Activated naive CD4-positive, alpha-beta T cell treated with anti-CD3 and anti-CD28 coated beads, Interleukin-2, amount 50 U/mL, for 24 hours (primary cell): ENCODE data around the gene GPR87.

Experiments used
- H3K27ac Mint-ChIP-seq: one replicate; pipeline ENCODE4 v1.8.0; 2021; ENCODE audit warnings: mild to moderate bottlenecking, mixed read lengths
- H3K27me3 Mint-ChIP-seq: one replicate; pipeline ENCODE4 v1.8.0; 2021; ENCODE audit warnings: mixed read lengths
- H3K36me3 Mint-ChIP-seq: one replicate; pipeline ENCODE4 v1.8.0; 2021; ENCODE audit warnings: mixed read lengths
- H3K4me1 Mint-ChIP-seq: one replicate; pipeline ENCODE4 v1.8.0; 2021; ENCODE audit warnings: mixed read lengths
- H3K4me3 Mint-ChIP-seq: one replicate; pipeline ENCODE4 v1.8.0; 2021; ENCODE audit warnings: mild to moderate bottlenecking, mixed read lengths
- H3K9me3 Mint-ChIP-seq: one replicate; pipeline ENCODE4 v1.8.0; 2021; ENCODE audit warnings: mixed read lengths

Gene GPR87

DNA sequence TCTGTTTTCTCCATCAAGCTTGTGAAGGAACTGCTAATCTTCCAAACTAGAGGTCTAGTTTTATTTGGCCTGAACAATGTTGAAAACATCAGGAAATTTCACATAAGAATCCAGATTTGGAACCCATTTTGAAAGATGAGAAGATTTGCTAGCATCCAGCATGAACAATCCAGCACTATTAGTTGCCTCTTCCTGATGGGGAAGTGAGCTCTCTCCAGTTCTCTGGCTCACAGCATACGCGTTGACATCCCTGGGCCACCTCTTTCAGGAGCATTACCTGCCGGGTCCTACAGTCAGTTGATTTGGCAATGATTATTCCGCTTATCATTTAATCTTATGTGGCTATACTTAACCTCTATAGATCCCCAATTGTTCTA, 10.9 kb downstream of the GPR87 start:
- Mint-ChIP-seq H3K4me3 (peak overlapping the region; percentile 1), H3K27ac (peak overlapping the region; percentile 84), H3K9me3 (no peaks in the 10 kb centered on the region), H3K27me3 (peaks cover under 1% of the 10 kb centered on the region), H3K4me1 (peaks cover 28% of the 10 kb centered on the region), H3K36me3 (no peaks in the 10 kb centered on the region)

DNA sequence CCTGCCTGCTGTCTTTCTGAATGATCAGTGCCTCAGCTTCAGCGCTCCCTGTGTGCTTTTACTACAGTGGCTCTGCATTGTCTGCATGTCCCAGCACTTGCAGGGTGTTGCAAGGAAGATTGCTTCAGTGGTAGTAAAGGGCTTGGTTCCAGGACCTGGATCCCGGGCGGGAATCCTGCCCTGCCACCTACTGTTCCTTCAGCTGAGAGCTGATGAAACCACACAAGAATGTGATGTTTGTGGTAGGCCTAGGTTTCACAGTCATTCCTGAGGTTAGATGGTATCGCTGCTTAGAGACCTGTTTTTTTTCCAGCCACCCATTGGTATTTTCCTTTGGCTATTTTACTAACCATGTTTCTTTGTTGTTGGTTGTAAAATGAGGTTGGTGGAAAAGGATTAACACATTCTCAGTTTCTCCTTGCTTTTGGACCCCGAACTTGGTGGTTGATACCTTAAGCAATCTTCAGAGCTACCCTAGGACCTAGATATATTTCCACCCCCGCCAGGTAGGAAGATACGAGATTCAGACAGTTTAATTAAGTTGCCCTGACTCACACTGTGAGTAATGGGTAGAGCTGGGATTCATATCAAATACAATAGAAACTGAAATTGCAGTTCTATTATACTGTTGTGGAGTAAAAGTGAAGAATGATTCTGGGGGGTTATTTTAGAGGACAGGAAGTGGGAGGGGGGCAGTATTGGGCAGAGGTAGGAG, 11.4 kb downstream of the GPR87 start:
- H3K27ac Mint-ChIP-seq = peak overlapping the region; percentile 84
- H3K9me3 Mint-ChIP-seq = no peaks in the 10 kb centered on the region
- no peaks in the 10 kb centered on the region for H3K36me3 Mint-ChIP-seq
- H3K4me1 Mint-ChIP-seq = peaks cover 28% of the 10 kb centered on the region
- peaks cover 4% of the 10 kb centered on the region for H3K27me3 Mint-ChIP-seq
- H3K4me3 Mint-ChIP-seq = peak overlapping the region; percentile 1

DNA sequence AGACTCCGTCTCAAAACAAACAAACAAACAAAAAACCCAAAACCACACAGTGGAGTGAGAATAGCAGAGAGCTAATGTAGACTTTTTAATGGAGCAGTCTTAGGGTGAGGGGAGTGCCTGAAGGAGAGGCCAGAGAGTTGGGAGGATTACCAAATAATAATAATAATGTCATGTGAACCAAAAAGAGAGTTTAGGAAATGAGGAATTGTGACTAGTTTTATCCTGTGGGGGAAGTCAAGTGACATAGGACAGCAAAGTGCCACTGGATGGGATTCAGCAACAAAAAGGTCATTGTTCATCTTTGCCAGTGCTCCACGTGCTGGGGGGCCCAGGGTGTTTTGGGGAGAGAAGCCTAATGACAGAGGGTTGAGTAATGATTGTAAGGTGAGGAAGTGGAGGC, 12.9 kb downstream of the GPR87 start:
- Mint-ChIP-seq H3K27me3 (peaks cover 5% of the 10 kb centered on the region), H3K27ac (peak overlapping the region; percentile 31), H3K36me3 (no peaks in the 10 kb centered on the region), H3K9me3 (no peaks in the 10 kb centered on the region), H3K4me3 (peak overlapping the region; percentile 51), H3K4me1 (peaks cover 28% of the 10 kb centered on the region)

DNA sequence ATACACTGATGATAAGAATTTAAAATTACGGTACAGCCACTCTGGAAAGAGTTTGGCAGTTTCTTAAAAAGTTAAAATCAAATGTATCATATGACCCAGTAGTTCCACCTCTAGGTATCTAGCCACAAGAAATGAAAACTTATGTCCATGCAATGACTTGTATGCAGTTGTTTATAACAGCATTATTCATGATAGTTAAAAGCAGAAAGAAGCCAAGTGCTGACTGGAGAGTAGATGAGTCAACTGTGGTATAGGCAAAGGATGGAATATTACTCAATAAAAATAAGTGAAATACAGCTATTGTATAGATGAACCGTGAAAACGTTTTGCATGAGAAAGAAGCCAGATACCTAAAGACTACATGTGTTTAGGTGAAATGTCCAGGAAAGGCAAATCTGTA, 14.8 kb downstream of the GPR87 start:
- Mint-ChIP-seq H3K27ac (no peak overlapping the region), H3K4me3 (no peak overlapping the region), H3K9me3 (no peaks in the 10 kb centered on the region), H3K36me3 (no peaks in the 10 kb centered on the region), H3K27me3 (peaks cover 7% of the 10 kb centered on the region), H3K4me1 (peaks cover 23% of the 10 kb centered on the region)

DNA sequence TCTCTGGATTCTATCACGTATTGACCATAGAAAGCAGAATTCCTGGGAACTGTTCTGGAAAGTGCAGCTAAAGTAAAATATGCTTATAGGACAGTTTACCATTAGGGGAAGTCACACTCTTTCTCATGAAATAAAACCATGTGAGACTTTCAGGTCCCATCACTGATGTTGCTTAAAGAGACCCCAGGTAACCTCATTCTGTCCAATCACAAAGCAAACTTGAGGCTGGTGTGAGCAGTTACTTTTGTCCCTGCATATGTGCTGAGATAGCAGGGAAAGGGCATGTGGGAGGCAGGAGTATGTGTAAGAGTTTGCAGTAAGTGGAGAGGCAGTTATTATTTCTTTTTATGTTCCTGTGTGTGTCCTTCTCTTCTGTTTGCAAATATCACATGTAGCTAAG, 16.1 kb downstream of the GPR87 start:
- Mint-ChIP-seq H3K36me3 (no peaks in the 10 kb centered on the region), H3K4me3 (no peak overlapping the region), H3K4me1 (peaks cover 12% of the 10 kb centered on the region), H3K27ac (no peak overlapping the region), H3K27me3 (peaks cover 7% of the 10 kb centered on the region), H3K9me3 (no peaks in the 10 kb centered on the region)

DNA sequence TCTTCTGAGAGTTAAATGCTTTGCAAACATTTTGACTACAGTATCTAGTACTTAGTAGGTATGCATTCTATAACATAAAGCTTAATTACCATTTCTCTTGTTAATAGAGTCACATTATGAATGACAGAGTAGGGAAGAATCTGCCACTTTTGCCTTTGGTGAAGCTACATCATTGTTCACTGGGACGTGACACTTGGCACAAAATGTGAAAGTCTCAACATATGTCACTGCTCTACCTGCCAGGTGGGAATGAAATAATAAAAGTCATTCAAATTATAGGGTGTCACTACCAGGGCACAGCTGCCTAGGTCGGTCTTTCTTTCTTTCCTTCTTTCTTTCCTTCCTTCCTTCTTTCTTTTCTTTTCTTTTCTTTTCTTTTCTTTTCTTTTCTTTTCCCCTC, 17.6 kb downstream of the GPR87 start:
- peaks cover 4% of the 10 kb centered on the region for H3K4me1 Mint-ChIP-seq
- H3K9me3 Mint-ChIP-seq = no peaks in the 10 kb centered on the region
- no peak overlapping the region for H3K27ac Mint-ChIP-seq
- peaks cover 7% of the 10 kb centered on the region for H3K27me3 Mint-ChIP-seq
- H3K36me3 Mint-ChIP-seq = no peaks in the 10 kb centered on the region
- H3K4me3 Mint-ChIP-seq = no peak overlapping the region

DNA sequence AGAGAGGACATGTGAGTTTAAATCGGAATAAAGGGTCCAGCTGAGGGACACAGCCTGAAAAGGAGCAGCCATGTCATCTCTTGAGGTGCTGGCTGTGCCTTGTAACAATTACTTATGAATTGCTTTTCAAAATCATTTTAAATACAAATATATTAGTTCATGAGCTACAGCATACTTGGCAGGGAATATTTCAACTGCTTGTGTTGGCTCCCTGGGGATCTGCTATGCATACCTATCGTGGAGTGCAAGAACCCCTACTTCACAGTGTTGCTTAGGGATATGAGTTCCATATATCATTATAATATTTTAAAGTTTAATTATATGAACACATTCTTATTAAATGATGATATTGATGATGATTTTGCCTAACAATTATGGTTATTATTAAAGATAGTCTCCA, 19.2 kb downstream of the GPR87 start:
- H3K4me1 Mint-ChIP-seq = no peaks in the 10 kb centered on the region
- no peak overlapping the region for H3K27ac Mint-ChIP-seq
- peaks cover 11% of the 10 kb centered on the region for H3K27me3 Mint-ChIP-seq
- no peaks in the 10 kb centered on the region for H3K9me3 Mint-ChIP-seq
- no peak overlapping the region for H3K4me3 Mint-ChIP-seq
- H3K36me3 Mint-ChIP-seq = no peaks in the 10 kb centered on the region

DNA sequence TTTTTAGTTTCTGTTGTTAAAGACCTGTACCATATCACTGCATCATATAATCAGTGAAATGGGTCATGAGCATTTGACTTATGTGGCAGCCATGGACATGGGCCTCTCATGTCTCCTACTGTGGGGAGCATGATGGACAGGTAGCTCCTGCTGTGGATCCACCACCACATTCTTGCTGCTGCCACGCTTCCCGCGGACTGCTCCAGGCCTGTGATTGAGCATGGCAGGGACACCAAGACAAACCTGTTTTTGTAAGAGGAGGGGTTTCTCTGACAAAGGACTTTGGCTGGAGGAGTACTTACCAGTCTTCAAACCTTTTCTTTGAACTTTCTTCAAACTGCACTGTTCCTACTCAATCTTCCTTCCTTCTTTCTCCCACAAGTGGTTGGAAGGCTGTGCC, 20.4 kb downstream of the GPR87 start:
- Mint-ChIP-seq H3K4me3 (no peak overlapping the region), H3K9me3 (no peaks in the 10 kb centered on the region), H3K36me3 (no peaks in the 10 kb centered on the region), H3K4me1 (no peaks in the 10 kb centered on the region), H3K27ac (no peak overlapping the region), H3K27me3 (peaks cover 11% of the 10 kb centered on the region)

DNA sequence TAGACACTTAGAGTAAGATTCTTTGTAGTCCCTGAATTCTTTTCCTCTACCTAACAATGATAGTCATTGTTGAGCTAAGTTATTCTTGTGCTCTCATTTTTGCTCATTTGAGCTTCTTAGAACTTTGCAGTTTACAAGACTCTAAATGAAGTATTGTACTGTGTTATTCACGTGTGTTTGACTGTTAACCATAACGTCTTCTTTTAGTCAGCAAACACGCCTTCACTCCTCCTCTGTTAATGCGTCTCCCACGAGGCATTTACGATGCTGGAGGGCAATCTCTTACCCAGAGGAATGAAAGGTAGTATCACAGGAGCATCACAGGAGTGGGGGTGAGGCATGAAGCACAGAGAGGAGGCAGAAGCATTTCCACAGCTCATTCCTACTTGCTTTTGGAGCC, 23.5 kb downstream of the GPR87 start:
- H3K36me3 Mint-ChIP-seq = no peaks in the 10 kb centered on the region
- H3K27me3 Mint-ChIP-seq = peaks cover 4% of the 10 kb centered on the region
- no peak overlapping the region for H3K27ac Mint-ChIP-seq
- no peaks in the 10 kb centered on the region for H3K9me3 Mint-ChIP-seq
- H3K4me1 Mint-ChIP-seq = no peaks in the 10 kb centered on the region
- no peak overlapping the region for H3K4me3 Mint-ChIP-seq

DNA sequence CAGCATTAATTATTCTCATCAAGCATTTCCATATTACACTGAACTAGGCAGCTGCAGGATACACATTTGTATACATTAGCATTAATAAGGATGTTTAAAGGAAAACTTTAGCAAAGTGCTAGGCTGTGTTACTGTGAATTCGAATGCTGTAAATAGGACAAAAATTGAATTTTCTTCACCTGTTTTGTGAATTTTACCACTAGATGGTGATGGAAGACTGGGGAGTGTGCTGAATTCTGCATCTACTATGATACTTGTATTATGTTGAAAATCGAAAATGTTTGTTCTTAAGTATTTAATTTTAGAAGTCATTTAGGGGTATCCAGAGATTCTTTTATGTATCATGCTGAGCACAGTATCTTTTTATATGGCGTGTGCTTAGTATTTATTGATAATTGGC, 25.9 kb downstream of the GPR87 start:
- no peaks in the 10 kb centered on the region for H3K9me3 Mint-ChIP-seq
- H3K4me3 Mint-ChIP-seq = no peak overlapping the region
- peaks cover 4% of the 10 kb centered on the region for H3K27me3 Mint-ChIP-seq
- H3K27ac Mint-ChIP-seq = no peak overlapping the region
- no peaks in the 10 kb centered on the region for H3K4me1 Mint-ChIP-seq
- no peaks in the 10 kb centered on the region for H3K36me3 Mint-ChIP-seq

DNA sequence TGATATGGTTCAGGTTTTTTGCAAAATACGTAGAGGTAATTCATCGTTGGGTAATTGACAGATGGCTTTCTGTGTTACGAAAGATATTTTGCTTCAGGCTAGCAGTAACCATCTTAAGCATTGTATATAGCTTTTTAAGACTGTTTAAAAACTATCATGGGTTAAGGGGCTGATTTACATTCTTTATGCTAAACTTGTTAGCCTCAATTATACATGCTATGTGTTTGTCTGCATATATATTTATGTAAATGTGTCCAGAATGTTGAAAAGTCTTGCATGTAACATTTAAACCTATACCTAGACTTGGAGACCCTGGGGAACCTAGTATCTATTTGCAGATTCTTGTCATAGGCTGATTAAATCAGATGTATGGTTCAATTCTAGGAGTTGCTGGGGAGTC, 27.2 kb downstream of the GPR87 start:
- no peak overlapping the region for H3K27ac Mint-ChIP-seq
- peaks cover 4% of the 10 kb centered on the region for H3K27me3 Mint-ChIP-seq
- H3K4me1 Mint-ChIP-seq = no peaks in the 10 kb centered on the region
- no peak overlapping the region for H3K4me3 Mint-ChIP-seq
- no peaks in the 10 kb centered on the region for H3K9me3 Mint-ChIP-seq
- H3K36me3 Mint-ChIP-seq = no peaks in the 10 kb centered on the region

DNA sequence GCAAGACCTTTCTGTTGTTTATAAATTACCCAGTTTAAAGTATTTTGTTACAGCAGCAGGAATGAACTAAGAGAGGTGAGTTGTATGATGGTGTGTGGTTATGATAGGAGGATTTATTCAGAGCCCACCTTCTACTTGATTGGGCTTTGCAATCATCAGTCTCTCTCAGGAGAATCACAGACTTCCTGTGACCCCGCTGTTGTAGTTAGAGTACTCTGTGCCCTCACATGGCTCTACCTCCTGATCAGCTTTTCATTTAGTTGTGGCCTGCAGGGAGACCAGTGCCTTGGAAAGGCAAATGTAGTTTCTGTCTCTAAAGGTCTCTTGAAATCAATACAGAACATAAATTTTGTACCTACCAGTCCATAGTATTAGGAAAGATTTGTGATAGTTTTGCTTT, 30.7 kb downstream of the GPR87 start:
- H3K4me1 Mint-ChIP-seq = peaks cover 5% of the 10 kb centered on the region
- no peaks in the 10 kb centered on the region for H3K36me3 Mint-ChIP-seq
- H3K27me3 Mint-ChIP-seq = no peaks in the 10 kb centered on the region
- no peak overlapping the region for H3K4me3 Mint-ChIP-seq
- H3K9me3 Mint-ChIP-seq = no peaks in the 10 kb centered on the region
- no peak overlapping the region for H3K27ac Mint-ChIP-seq

DNA sequence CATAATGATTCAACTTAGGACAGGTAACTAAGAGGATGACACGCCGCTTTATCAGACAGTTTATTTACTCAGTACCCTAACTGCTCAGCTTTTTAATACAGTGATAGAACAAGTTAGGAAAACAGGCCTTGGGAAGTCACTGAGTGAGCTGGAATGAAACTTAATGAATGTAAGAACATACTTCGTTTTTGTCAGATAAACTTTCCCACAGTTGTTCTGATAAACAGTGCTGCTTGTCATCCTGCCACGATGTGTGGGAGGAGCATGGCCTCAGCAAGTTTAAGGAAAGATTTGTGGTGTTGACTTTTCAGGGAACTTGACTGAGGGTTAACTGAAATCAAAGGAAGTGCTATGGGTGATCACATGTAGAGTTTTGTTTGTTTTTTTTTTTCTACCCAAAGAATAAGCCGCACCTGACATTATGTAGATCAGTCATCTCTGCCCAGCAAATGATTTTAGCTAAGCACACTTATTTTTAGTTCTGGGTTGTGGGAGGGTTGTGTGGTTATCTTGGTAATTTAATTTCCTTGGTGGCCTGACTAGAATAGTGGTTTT, 32.6 kb downstream of the GPR87 start:
- H3K4me1 Mint-ChIP-seq = peaks cover 5% of the 10 kb centered on the region
- H3K9me3 Mint-ChIP-seq = no peaks in the 10 kb centered on the region
- H3K4me3 Mint-ChIP-seq = no peak overlapping the region
- no peaks in the 10 kb centered on the region for H3K36me3 Mint-ChIP-seq
- no peak overlapping the region for H3K27ac Mint-ChIP-seq
- H3K27me3 Mint-ChIP-seq = no peaks in the 10 kb centered on the region

DNA sequence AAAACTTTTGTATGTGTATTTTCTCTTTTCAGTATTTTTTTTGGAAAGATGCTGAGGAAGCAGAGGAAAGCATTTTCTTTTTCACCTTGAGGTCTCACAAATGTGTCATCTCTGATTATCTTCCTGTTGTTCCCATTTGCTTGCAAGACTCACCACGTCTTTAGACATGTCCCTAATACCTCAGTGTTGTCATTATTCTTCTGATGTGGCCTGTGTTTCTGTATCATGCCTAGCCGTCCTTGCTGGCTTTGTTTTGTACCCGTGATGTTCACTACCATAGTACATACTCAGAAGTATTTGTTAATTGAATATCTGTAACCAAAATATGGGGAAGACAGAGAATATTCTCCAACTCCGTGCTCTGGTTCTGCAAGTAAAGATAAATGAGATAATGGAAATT, 33.2 kb downstream of the GPR87 start:
- Mint-ChIP-seq H3K27ac (no peak overlapping the region), H3K9me3 (no peaks in the 10 kb centered on the region), H3K4me3 (no peak overlapping the region), H3K36me3 (no peaks in the 10 kb centered on the region), H3K4me1 (peaks cover 10% of the 10 kb centered on the region), H3K27me3 (no peaks in the 10 kb centered on the region)

DNA sequence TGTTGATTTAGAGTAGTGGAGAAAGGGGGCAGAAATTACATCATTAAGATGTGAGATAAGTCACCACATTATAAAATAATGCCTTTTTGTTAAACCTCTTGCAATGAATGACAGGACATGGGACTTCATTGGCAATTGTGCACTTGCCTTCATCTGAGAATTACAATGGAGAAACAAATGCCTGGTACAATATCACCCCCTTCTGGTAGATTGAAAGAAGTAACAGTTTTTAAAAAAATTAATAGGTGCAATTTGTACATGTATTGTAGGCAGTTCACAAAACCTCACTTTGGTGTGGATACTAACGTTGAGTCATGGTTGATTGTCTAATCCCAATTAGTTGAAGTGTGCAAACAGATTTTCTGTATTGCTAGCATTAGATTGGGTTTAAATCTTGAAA, 33.7 kb downstream of the GPR87 start:
- no peaks in the 10 kb centered on the region for H3K36me3 Mint-ChIP-seq
- H3K4me3 Mint-ChIP-seq = no peak overlapping the region
- H3K4me1 Mint-ChIP-seq = peaks cover 15% of the 10 kb centered on the region
- H3K27me3 Mint-ChIP-seq = no peaks in the 10 kb centered on the region
- H3K27ac Mint-ChIP-seq = no peak overlapping the region
- no peaks in the 10 kb centered on the region for H3K9me3 Mint-ChIP-seq

DNA sequence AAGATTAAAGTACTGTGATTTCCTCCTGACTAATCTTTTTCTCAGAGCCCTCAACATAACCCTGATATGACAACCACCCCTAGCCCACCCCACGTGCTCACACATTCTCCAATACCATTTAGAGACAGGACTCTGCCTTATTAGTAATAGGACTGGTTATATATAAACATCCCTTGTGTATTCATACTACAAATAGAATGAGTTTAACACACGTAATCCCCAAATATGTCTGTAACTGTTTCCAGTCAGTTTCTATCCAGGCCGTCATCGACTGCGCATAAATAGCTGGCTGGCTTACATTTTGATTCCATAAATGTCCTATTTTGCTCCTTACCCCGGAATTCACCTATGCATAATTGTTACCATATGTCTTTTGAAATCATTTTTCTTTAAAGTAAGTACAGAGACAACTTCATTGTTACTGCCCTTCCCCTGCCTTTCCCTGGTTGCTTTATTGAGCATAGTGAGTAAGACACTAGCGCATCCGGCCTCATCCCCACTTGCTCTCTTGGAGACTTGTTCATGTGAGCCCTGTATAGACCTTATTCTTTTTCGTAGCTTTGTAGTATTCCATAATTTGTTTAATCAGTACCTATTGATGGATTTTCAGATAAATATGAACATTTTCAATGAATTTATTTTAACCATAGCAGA, 34.8 kb downstream of the GPR87 start:
- no peaks in the 10 kb centered on the region for H3K9me3 Mint-ChIP-seq
- no peaks in the 10 kb centered on the region for H3K36me3 Mint-ChIP-seq
- no peak overlapping the region for H3K4me3 Mint-ChIP-seq
- no peak overlapping the region for H3K27ac Mint-ChIP-seq
- H3K4me1 Mint-ChIP-seq = peaks cover 19% of the 10 kb centered on the region
- no peaks in the 10 kb centered on the region for H3K27me3 Mint-ChIP-seq
